ENCODE data around the gene SPEF1. TPM values are rescaled to one million over a fixed set of nuclear protein-coding genes. Genes with fewer than 3 reads are reported as not detected.
A peak's percentile ranks its signal among the peaks of the same experiment; 100 is the strongest.

The SPEF1 gene
- total and polyA plus RNA-seq, 2 of the 13 experiments (the other 11 are each of a cell fraction or from before 2014, with no cell fraction given), result 0.11 to 0.27 TPM

GRCh38 chr20:3785240-3786125 is 4.2 kb upstream of the SPEF1 start (continued):
- TF ChIP-seq ZNF280B (CRISPR knock-in tag; IDR thresholded peaks at IDR 0.05; ENCODE audit: borderline replicate concordance) (no peak), SMARCE1 (IDR thresholded peaks at IDR 0.05; ENCODE audit: borderline replicate concordance) (no peak), ZFX (CRISPR knock-in tag; IDR thresholded peaks at IDR 0.05; ENCODE audit: low read depth) (peak; percentile 80), HOXA7 (CRISPR knock-in tag; IDR thresholded peaks at IDR 0.05) (peak; percentile 81; the same call in 1 of the 2 replicates), DMAP1 (CRISPR knock-in tag; IDR thresholded peaks at IDR 0.05) (no peak), PCBP2 (optimal IDR thresholded peaks at IDR 0.05; ENCODE audit: low read depth, low read length, poor library complexity, severe bottlenecking) (peak; percentile 59), ZBTB2 (CRISPR knock-in tag; IDR thresholded peaks at IDR 0.05; ENCODE audit: low read depth) (peak; percentile 29; the same call in 1 of the 2 replicates), ZFP37 (CRISPR knock-in tag; IDR thresholded peaks at IDR 0.05; ENCODE audit: borderline replicate concordance) (no peak), PRPF4 (IDR thresholded peaks at IDR 0.05; ENCODE audit: low read depth, low read length, poor library complexity, severe bottlenecking) (peak; percentile 37), HNRNPL (IDR thresholded peaks at IDR 0.05; ENCODE audit: low read depth, low read length) (peak; percentile 33; the same call in 1 of the 2 replicates), MXD1 (CRISPR knock-in tag; IDR thresholded peaks at IDR 0.05) (peak; percentile 76; the same call in 1 of the 2 replicates), RXRA (CRISPR knock-in tag; IDR thresholded peaks at IDR 0.05) (peak; percentile 41; the same call in 1 of the 2 replicates), NFKB2 (CRISPR knock-in tag; IDR thresholded peaks at IDR 0.05; ENCODE audit: borderline replicate concordance) (0 out of 2 replicates have a peak, but pooled peaks have one; percentile 8), PAXIP1 (CRISPR knock-in tag; conservative IDR thresholded peaks at IDR 0.05) (0 out of 2 replicates have a peak, but pooled peaks have one; percentile 29), ZNF644 (CRISPR knock-in tag; IDR thresholded peaks at IDR 0.05; ENCODE audit: low read depth) (no peak), SOX6 (IDR thresholded peaks at IDR 0.05) (no peak), SOX6 (CRISPR knock-in tag; IDR thresholded peaks at IDR 0.05) (peak; percentile 20; the same call in 1 of the 2 replicates), SAP130 (CRISPR knock-in tag; IDR thresholded peaks at IDR 0.05; ENCODE audit: low read depth) (peak; percentile 32; the same call in 1 of the 2 replicates), BCLAF1 (IDR thresholded peaks at IDR 0.05) (no peak)
